OCI-LY3 (cell line): ENCODE results near the gene ADGRL4.
A peak's percentile ranks its signal among the peaks of the same experiment; 100 is the strongest.
"Not testable (repeated sequence)": the region's sequence is repeated elsewhere in the genome, so short reads cannot be mapped to it uniquely, and the experiment has no call there.

Experiments used
- H2AFZ ChIP-seq: fragments of 200-600, 300-600 bp; shearing (Covaris generic); 2 replicates; pipeline ENCODE4 v1.6.0; 2014; ENCODE audit warnings: antibody characterized with exemption, low read depth, low read length
- H3K27ac ChIP-seq: fragments of 200-600, 300-600 bp; sonication (generic); 2 replicates; pipeline ENCODE4 v1.5.1; 2014; ENCODE audit warnings: mild to moderate bottlenecking, low read length, moderate library complexity, mixed read lengths
- H3K27me3 ChIP-seq: fragments of 200-600, 300-600 bp; sonication (generic); 2 replicates; pipeline ENCODE4 v1.6.1; 2014; ENCODE audit warnings: low read depth, low read length, mixed read lengths
- H3K36me3 ChIP-seq: fragments of 200-600, 300-600 bp; sonication (generic); replicated peaks from 2 replicates; pipeline ENCODE3; 2014; ENCODE audit warnings: low read depth, low read length, mixed read lengths
- H3K4me1 ChIP-seq: fragments of 300-600, 200-600 bp; sonication (generic); 2 replicates; pipeline ENCODE4 v1.6.1; 2014; ENCODE audit warnings: low read length, mixed read lengths
- H3K4me2 ChIP-seq: fragments of 200-600, 300-600 bp; sonication (generic); 2 replicates; pipeline ENCODE4 v1.6.1; 2014; ENCODE audit warnings: low read length, mixed read lengths
- H3K4me3 ChIP-seq: fragments of 300-600, 200-600 bp; sonication (generic); 2 replicates; pipeline ENCODE4 v1.5.1; 2014; ENCODE audit warnings: antibody characterized with exemption, mild to moderate bottlenecking, low read length, moderate library complexity
- H3K79me2 ChIP-seq: fragments of 300-600, 200-600 bp; shearing (Covaris generic); 2 replicates; pipeline ENCODE4 v1.6.1; 2014; ENCODE audit warnings: mild to moderate bottlenecking, low read length, mixed read lengths
- H3K9ac ChIP-seq: fragments of 300-600, 200-600 bp; shearing (Covaris generic); 2 replicates; pipeline ENCODE4 v1.6.0; 2014; ENCODE audit warnings: mild to moderate bottlenecking, low read length, moderate library complexity
- H3K9me3 ChIP-seq: fragments of 200-600, 300-600 bp; shearing (Covaris generic); 2 replicates; pipeline ENCODE4 v1.6.1; 2014; ENCODE audit warnings: low read length, mixed read lengths; ENCODE audit not compliant: insufficient read depth
- H4K20me1 ChIP-seq: fragments of 200-600, 300-600 bp; sonication (generic); 2 replicates; pipeline ENCODE4 v1.6.1; 2016; ENCODE audit warnings: low read length, mixed read lengths; ENCODE audit not compliant: insufficient read depth
- CTCF ChIP-seq: fragments of 200-600, 300-600 bp; sonication (generic); IDR thresholded peaks from 2 replicates; pipeline ENCODE4 v1.5.1; 2014; ENCODE audit warnings: antibody characterized with exemption, low read length, low read depth
- EZH2phosphoT487 ChIP-seq: fragments of 200-600 bp; shearing (Covaris generic); IDR thresholded peaks from 2 replicates; pipeline ENCODE4 v1.6.1; 2018; ENCODE audit warnings: antibody characterized with exemption, mixed run types, low read depth

The ADGRL4 gene

DNA sequence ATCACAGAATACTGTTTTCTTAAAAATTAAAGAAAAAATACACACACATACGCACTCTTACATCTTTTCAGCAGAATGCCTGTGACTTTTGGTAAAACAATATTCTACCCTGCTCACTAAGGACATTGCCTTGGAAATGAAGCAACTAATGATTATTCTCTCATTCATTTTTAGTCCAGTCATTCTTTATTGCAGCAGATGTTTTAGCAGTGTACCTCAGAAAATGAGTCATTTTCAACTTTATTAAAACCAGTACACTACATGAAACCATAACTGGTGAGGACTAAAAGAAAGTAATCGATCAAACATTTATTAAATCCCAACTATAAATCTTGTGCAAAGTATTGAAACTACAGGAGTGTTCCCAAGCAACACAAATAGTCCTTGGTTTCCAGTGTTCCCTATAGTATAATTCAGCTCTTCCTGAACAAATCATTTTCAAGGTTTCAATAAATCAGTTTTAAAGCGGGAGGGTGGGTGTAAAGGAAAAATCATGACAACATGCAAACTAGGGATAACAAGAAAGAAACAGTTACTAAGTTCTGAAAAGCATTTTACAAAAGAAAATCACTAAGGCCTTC, 114.2 kb downstream of the ADGRL4 start:
- Histone ChIP-seq H3K9ac (no peak overlapping the region), H3K4me2 (no peak overlapping the region), H3K4me1 (no peaks in the 10 kb centered on the region), H3K9me3 (no peaks in the 10 kb centered on the region), H3K27ac (no peak overlapping the region), H3K4me3 (no peak overlapping the region), H3K27me3 (no peaks in the 10 kb centered on the region), H4K20me1 (no peaks in the 10 kb centered on the region), H3K36me3 (no peaks in the 10 kb centered on the region), H3K79me2 (no peaks in the 10 kb centered on the region), H2AFZ (no peak overlapping the region)
- TF ChIP-seq EZH2phosphoT487 (no peak), CTCF (no peak)

DNA sequence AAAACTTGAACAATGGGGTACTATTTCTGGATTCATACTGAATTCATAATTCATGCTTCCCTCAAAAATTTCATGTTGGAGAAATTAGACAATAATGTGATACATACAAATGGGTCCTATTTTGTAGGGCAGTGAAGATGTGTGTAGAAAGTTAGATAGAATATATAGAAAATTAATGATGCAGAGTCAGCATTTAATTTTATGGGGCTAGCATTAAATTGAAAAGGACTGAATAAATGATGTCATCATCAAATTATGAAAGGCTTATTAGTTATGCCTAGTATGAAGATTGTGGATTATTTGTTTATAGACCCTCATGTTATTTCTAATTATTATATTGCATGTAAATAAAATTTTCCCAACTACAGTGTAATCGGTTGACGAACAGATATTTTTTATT, 119.1 kb downstream of the ADGRL4 start:
- TF ChIP-seq EZH2phosphoT487 (no peak), CTCF (no peak)

DNA sequence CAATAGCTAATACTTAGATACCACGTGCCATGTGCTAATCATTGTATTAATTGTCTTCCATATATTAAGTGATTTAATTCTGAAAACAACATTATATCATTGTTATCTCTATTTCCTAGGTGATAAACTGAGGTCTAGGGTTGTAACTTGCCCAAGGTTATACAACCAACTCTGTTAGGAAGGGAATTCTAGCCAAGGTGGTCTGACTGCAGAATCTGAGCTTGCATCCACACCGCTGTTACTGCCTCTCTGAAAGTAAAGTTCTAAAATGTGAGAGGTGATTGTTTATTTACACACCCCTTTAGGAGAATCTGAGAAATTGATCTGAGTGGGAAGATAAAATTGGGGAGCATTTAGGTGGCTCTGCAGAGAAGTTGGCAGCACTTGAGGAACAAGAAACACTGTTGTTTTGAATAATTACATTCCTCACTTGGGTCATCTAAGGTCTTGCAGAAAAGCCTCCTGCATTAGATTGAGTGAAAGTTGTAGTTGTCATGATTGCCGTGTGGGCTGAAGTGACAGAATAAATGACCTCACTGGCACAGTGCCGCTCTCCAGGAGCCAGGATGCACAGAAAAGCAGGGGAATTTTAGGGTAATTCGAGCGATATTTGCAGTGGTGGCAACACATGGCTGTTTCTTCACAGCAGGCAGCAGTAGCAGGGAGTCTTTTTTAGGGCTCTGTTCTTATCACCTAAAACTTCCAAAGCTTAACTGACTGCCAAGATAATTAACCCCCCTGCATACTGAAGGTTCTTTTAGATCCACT, 121.7 kb downstream of the ADGRL4 start:
- Histone ChIP-seq H3K36me3 (no peaks in the 10 kb centered on the region), H2AFZ (peak overlapping the region; percentile 92), H3K9ac (peak overlapping the region; percentile 20; the same call in 1 of the 2 replicates), H3K27me3 (no peaks in the 10 kb centered on the region), H3K4me3 (peak overlapping the region; percentile 43), H4K20me1 (no peaks in the 10 kb centered on the region), H3K27ac (no peak overlapping the region), H3K79me2 (no peaks in the 10 kb centered on the region), H3K9me3 (no peaks in the 10 kb centered on the region), H3K4me2 (peak overlapping the region; percentile 64), H3K4me1 (peaks cover 10% of the 10 kb centered on the region)
- TF ChIP-seq CTCF (no peak), EZH2phosphoT487 (no peak)

More for the DNA sequence above, 119.1 kb downstream of the ADGRL4 start:
- H3K27me3 ChIP-seq = no peaks in the 10 kb centered on the region
- no peaks in the 10 kb centered on the region for H3K36me3 ChIP-seq
- no peak overlapping the region for H3K4me2 ChIP-seq
- H3K4me3 ChIP-seq = no peak overlapping the region
- H3K79me2 ChIP-seq = no peaks in the 10 kb centered on the region
- H2AFZ ChIP-seq = no peak overlapping the region
- H3K27ac ChIP-seq = no peak overlapping the region
- no peaks in the 10 kb centered on the region for H4K20me1 ChIP-seq
- H3K4me1 ChIP-seq = peaks cover 10% of the 10 kb centered on the region
- H3K9me3 ChIP-seq = no peaks in the 10 kb centered on the region
- no peak overlapping the region for H3K9ac ChIP-seq

DNA sequence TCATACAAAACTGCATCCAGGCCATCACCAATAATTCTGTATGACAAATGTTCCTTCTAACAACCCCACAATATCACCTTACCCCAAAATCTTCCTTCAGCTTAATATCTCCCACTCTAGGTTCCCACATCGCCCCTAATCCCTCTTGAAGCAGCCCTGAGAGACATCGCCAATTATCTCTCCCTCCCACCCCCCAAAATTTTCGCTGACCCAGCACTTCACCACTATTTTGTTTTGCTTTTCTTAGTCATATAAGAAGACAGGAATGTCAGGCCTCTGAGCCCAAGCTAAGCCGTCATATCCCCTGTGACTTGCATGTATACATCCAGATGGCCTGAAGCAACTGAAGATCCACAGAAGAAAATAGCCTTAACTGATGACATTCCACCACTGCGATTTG, 126.3 kb downstream of the ADGRL4 start:
- H3K4me2 ChIP-seq = no peak overlapping the region
- H3K27me3 ChIP-seq = no peaks in the 10 kb centered on the region
- no peaks in the 10 kb centered on the region for H3K36me3 ChIP-seq
- no peaks in the 10 kb centered on the region for H4K20me1 ChIP-seq
- no peak overlapping the region for H3K4me3 ChIP-seq
- H3K79me2 ChIP-seq = no peaks in the 10 kb centered on the region
- H3K4me1 ChIP-seq = peaks cover 8% of the 10 kb centered on the region
- H3K9me3 ChIP-seq = no peaks in the 10 kb centered on the region
- H2AFZ ChIP-seq = no peak overlapping the region
- no peak overlapping the region for H3K9ac ChIP-seq
- TF ChIP-seq CTCF (no peak), EZH2phosphoT487 (no peak)
- H3K27ac ChIP-seq = no peak overlapping the region

GRCh38 chr1:78875986-78876385, 130.5 kb downstream of the ADGRL4 start:
- not testable (repeated sequence) for H3K36me3 ChIP-seq, H3K4me3 ChIP-seq, H3K27me3 ChIP-seq, H3K4me2 ChIP-seq, H3K9me3 ChIP-seq, H3K27ac ChIP-seq, H3K4me1 ChIP-seq, H3K79me2 ChIP-seq, H4K20me1 ChIP-seq, H3K9ac ChIP-seq, H2AFZ ChIP-seq

DNA sequence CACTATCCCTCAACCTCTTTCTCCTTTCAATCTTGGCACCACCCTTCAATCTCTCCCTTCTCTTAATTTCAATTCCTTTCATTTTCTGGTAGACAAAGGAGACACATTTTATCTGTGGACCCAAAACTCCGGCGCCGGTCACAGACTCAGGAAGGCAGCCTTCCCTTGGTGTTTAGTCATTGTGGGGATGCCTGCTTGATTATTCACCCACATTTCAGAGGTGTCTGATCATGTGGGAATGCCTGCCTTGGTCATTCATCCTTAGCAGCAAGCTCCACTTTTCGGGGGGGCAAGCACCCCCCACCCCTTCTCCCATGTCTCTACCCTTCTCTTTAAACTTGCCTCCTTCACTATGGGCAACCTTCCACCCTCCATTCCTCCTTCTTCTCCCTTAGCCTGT, 133.7 kb downstream of the ADGRL4 start:
- H3K4me1 ChIP-seq, H2AFZ ChIP-seq, H3K27me3 ChIP-seq, H4K20me1 ChIP-seq, H3K79me2 ChIP-seq, H3K9me3 ChIP-seq, H3K4me3 ChIP-seq, H3K4me2 ChIP-seq, H3K36me3 ChIP-seq, H3K27ac ChIP-seq, H3K9ac ChIP-seq: not testable (repeated sequence)
